K562 (cell line): ENCODE data around the gene DPT. TPM values are rescaled to one million over a fixed set of nuclear protein-coding genes. Genes with fewer than 3 reads are reported as not detected.

ENCODE experiments used
- ATAC-seq: fragments of 200-7000 bp; cut with Tn5 transposase; 3 replicates; pipeline ENCODE4 v1.9.1; 2020; ENCODE audit warnings: moderate library complexity
- BruUV-seq: library from RNA; stranded (reverse); fragments of 400-500 nt; replicated peaks from 2 replicates; lab custom pipeline; 2021; lab: Mats Ljungman, UMichigan
- CTCF ChIA-PET: fragments of 300-600 bp; formaldehyde crosslinking; extraction: SDS; loops from one replicate; lab custom pipeline; 2021; ENCODE audit warnings: low intra/inter-chr PET ratio; lab: Yijun Ruan, JAX
- POLR2A ChIA-PET: fragments of 300-600, 350-650 bp; sonication (Branson Sonifier 250); formaldehyde crosslinking; extraction: SDS; loops from one replicate; lab custom pipeline; 2021; ENCODE audit warnings: antibody characterized with exemption, inconsistent platforms; lab: Yijun Ruan, JAX
- DNase-seq, 4 experiments: peaks; one replicate each; pipeline versions ENCODE4 v3.0.0 to v3.0.0-alpha.2; 2011 to 2018; ENCODE audit warnings: low spot score in 3 of 4, mixed read lengths in 3 of 4; ENCODE audit errors: extremely low read depth in 1 of 4
- FAIRE-seq: peaks from 2 replicates; lab custom pipeline; 2011; peaks lifted over from hg19 to GRCh38; lab: Jason Lieb, UNC
- H2AFZ ChIP-seq: 2 replicates; pipeline ENCODE4 v1.6.0; 2011; ENCODE audit warnings: low read depth, low read length, control low read depth, inconsistent platforms
- H3K27ac ChIP-seq: fragments of 200-600 bp; 3 replicates; pipeline ENCODE4 v1.8.0; 2011; ENCODE audit warnings: low read depth, mild to moderate bottlenecking, control low read depth, inconsistent platforms, low read length, moderate library complexity, mixed read lengths; ENCODE audit errors: extremely low read depth
- H3K27me3 ChIP-seq, 2 experiments: fragments of 300-600 bp in 1 of 2; 2 replicates in 1 of 2; 3 replicates in 1 of 2; pipeline versions ENCODE4 v1.6.0 to v1.8.0; 2011; ENCODE audit warnings: inconsistent platforms in 2 of 2, low read length in 2 of 2, mild to moderate bottlenecking in 1 of 2, mixed read lengths in 1 of 2, moderate library complexity in 1 of 2; ENCODE audit not compliant: control insufficient read depth in 2 of 2, insufficient read depth in 2 of 2
- H3K36me3 ChIP-seq: fragments of 300-600 bp; 3 replicates; pipeline ENCODE4 v1.8.0; 2011; ENCODE audit warnings: mild to moderate bottlenecking, low read length, inconsistent platforms; ENCODE audit not compliant: control insufficient read depth, insufficient read depth
- H3K4me1 ChIP-seq, 2 experiments: fragments of 200-600 bp in 1 of 2; replicated peaks in 1 of 2; 2 replicates in 1 of 2; 3 replicates in 1 of 2; pipeline versions ENCODE4 v1.5.1 to v1.8.0; 2011; ENCODE audit warnings: inconsistent platforms in 2 of 2, low read length in 2 of 2, mild to moderate bottlenecking in 1 of 2, mixed read lengths in 1 of 2, moderate library complexity in 1 of 2; ENCODE audit not compliant: control insufficient read depth in 2 of 2, insufficient read depth in 2 of 2
- H3K4me2 ChIP-seq: 2 replicates; pipeline ENCODE4 v1.6.1; 2011; ENCODE audit warnings: low read length, control low read depth, inconsistent platforms, mixed read lengths; ENCODE audit not compliant: insufficient read depth
- H3K4me3 ChIP-seq: fragments of 200-600 bp; sonication (generic), shearing (Covaris generic); 2 replicates; pipeline ENCODE4 v1.5.1; 2016; ENCODE audit warnings: control low read depth, inconsistent platforms
- H3K79me2 ChIP-seq: fragments of 200-600 bp; 3 replicates; pipeline ENCODE4 v1.8.0; 2011; ENCODE audit warnings: low read length, inconsistent platforms; ENCODE audit not compliant: control insufficient read depth, insufficient read depth
- H3K9ac ChIP-seq, 2 experiments: 2 replicates each; pipeline versions ENCODE4 v1.6.0 to v1.6.1; 2011; ENCODE audit warnings: low read depth in 2 of 2, low read length in 2 of 2, control low read depth in 1 of 2, inconsistent platforms in 1 of 2, mild to moderate bottlenecking in 1 of 2, mixed read lengths in 1 of 2; ENCODE audit not compliant: insufficient read depth in 1 of 2
- H3K9me1 ChIP-seq: one replicate; pipeline ENCODE4 v1.6.0; 2011; ENCODE audit warnings: inconsistent platforms, mild to moderate bottlenecking, low read length, moderate library complexity; ENCODE audit not compliant: control insufficient read depth, insufficient read depth
- H3K9me3 ChIP-seq: replicated peaks from 2 replicates; pipeline ENCODE4 v1.5.1; 2011; ENCODE audit warnings: low read depth, low read length, inconsistent platforms; ENCODE audit not compliant: control insufficient read depth, insufficient read depth
- H4K20me1 ChIP-seq: replicated peaks from 2 replicates; pipeline ENCODE4 v1.6.1; 2011; ENCODE audit warnings: low read length, inconsistent platforms, mixed read lengths; ENCODE audit not compliant: control insufficient read depth, insufficient read depth
- CBFA2T2 ChIP-seq: fragments of 450-650 bp; conservative IDR thresholded peaks from 2 replicates; pipeline ENCODE4 v1.6.1; 2017; ENCODE audit warnings: mild to moderate bottlenecking
- CBX8 ChIP-seq: fragments of 200-600 bp; sonication (generic); IDR thresholded peaks from 2 replicates; pipeline ENCODE4 v1.6.1; 2012; ENCODE audit warnings: borderline replicate concordance, mixed run types, low read depth, mild to moderate bottlenecking, moderate library complexity, mixed read lengths, low read length, control low read depth, inconsistent platforms; ENCODE audit not compliant: poor library complexity, severe bottlenecking; ENCODE audit errors: extremely low read depth
- DDX20 ChIP-seq: fragments of 450-650 bp; IDR thresholded peaks from 2 replicates; pipeline ENCODE4 v1.6.1; 2016; ENCODE audit warnings: missing genetic modification characterization, low read depth, mild to moderate bottlenecking, missing compliant biosample characterization, moderate library complexity
- DIDO1 ChIP-seq: fragments of 450-650 bp; IDR thresholded peaks from 2 replicates; pipeline ENCODE4 v1.6.1; 2016; ENCODE audit warnings: low read depth, missing biosample characterization, missing genetic modification characterization
- POU5F1 ChIP-seq: fragments of 150-350 bp; IDR thresholded peaks from 2 replicates; pipeline ENCODE4 v1.6.1; 2014; ENCODE audit warnings: borderline replicate concordance, low read length, low read depth, mild to moderate bottlenecking; ENCODE audit not compliant: partially characterized antibody
- XRCC5 ChIP-seq: fragments of 200-400 bp; formaldehyde crosslinking; IDR thresholded peaks from 2 replicates; pipeline ENCODE4 v1.6.1; 2017; ENCODE audit warnings: low read depth, mild to moderate bottlenecking, low read length
- ZNF324 ChIP-seq: fragments of 250-450 bp; sonication (Bioruptor Pico); IDR thresholded peaks from 2 replicates; pipeline ENCODE4 v1.4.0; 2020; ENCODE audit warnings: mild to moderate bottlenecking
- WGBS: fragments of 100-300 bp; shearing (Covaris generic); methylation state at CpG from one replicate; pipeline ENCODE4 v1.1.6; 2016; ENCODE audit warnings: low coverage, mixed read lengths; ENCODE audit not compliant: insufficient coverage; ENCODE audit errors: missing lambda C conversion rate; 5-methylcytosine and 5-hydroxymethylcytosine counted together
- in situ Hi-C: fragments of 300-500 bp; cut with MboI; formaldehyde crosslinking; loops from 4 replicates; pipeline ENCODE4 v1.15.0; 2018; ENCODE audit warnings: inconsistent platforms, mixed read lengths
- intact Hi-C: fragments of 100-400 bp; cut with micrococcal nuclease; formaldehyde crosslinking; loops from 2 replicates; pipeline ENCODE4 v1.14.2; 2022
- polyA plus RNA-seq, 8 experiments: library from polyadenylated mRNA; depleted of rRNA in 4 of 8; stranded (reverse) in 5 of 8; unstranded in 3 of 8; fragments of >200 nt; fragmentation: Nextera tagmentation in 2 of 8; fragmentation: Illumina TruSeq in 1 of 8; extraction: Ambion mirVana in 2 of 8; extraction: Trizol in 1 of 8; gene quantifications; 2 replicates each; pipeline versions ENCODE4 v1.2.1 to v1.2.3, GENCODE V29; 2011 to 2014; ENCODE audit warnings: inconsistent platforms in 1 of 8, missing spikeins in 1 of 8
- total RNA-seq, 7 experiments: library from RNA; depleted of rRNA in 6 of 7; stranded (reverse); fragments of >200 nt in 6 of 7; fragmentation: Illumina TruSeq in 2 of 7; extraction: Trizol in 2 of 7; gene quantifications; 2 replicates each; pipeline versions ENCODE4 v1.2.1 to v1.2.3, GENCODE V29; 2011 to 2021; ENCODE audit warnings: low replicate concordance in 1 of 7
- TF ChIP-seq, protein P1 (sequence below): fragments of 450-650 bp; IDR thresholded peaks from 2 replicates; pipeline ENCODE4 v1.6.1; 2016; ENCODE audit warnings: low read depth, mild to moderate bottlenecking, moderate library complexity
- TF ChIP-seq, protein P2 (sequence below): fragments of 250-450 bp; sonication (Bioruptor Pico); IDR thresholded peaks from 2 replicates; pipeline ENCODE4 v1.4.0; 2020; ENCODE audit warnings: mild to moderate bottlenecking, moderate library complexity
- TF ChIP-seq, protein P3 (sequence below): sonication (generic); IDR thresholded peaks from 2 replicates; pipeline ENCODE4 v1.6.1; 2016
- TF ChIP-seq, protein P4 (sequence below): IDR thresholded peaks from 2 replicates; pipeline ENCODE4 v1.6.1; 2011; ENCODE audit warnings: borderline replicate concordance, low read depth, mild to moderate bottlenecking, moderate library complexity, low read length; ENCODE audit not compliant: insufficient read depth, poor library complexity, severe bottlenecking

The DPT gene
- total and polyA plus RNA-seq, 9 of the 15 experiments (the other 6 are each of a cell fraction or from before 2014, with no cell fraction given), result not detected

DNA sequence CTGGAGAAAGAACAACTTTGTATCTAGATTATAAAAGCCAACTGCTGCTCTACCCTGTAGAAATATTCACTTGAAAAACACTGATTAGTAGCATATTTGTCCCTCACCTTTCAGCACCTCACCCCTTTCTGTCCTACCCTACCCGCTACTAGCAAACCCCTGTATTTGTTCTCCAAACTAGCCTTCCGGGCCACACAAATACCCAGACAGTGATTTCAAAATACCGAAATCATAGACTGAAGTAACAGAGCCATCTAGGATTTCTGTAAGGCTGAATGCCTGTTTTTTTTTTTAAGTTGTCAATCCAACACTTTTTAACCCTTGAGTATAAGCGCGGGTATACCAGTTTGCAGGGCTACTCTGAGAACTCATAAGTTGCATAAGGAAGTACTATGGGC, 398 bp upstream of the DPT start:
- H3K27me3 ChIP-seq, result peaks cover 5 to 24% of the 10 kb centered on the region in 2 experiments
- DNase-seq (no peak), ATAC-seq (no peak), FAIRE-seq (no peak)
- intact Hi-C loops (no loop called here), in situ Hi-C loops (no loop called here)
- no peaks in the 10 kb centered on the region for H3K36me3 ChIP-seq
- ChIA-PET POLR2A (no interaction called here), CTCF (no interaction called here)
- no TSS peak for BruUV-seq
- no peak overlapping the region for H3K27ac ChIP-seq
- no peaks in the 10 kb centered on the region for H3K9me3 ChIP-seq
- H3K4me1 ChIP-seq, result no peaks in the 10 kb centered on the region
- WGBS, result 0% methylated on average over 5 of the region's 5 CpGs
- H4K20me1 ChIP-seq, result no peaks in the 10 kb centered on the region
- TF ChIP-seq CBX8 (no peak), POU5F1 (no peak), ZNF324 (CRISPR knock-in tag) (no peak), DIDO1 (tag) (no peak), DDX20 (no peak), CBFA2T2 (no peak), XRCC5 (no peak)
- TF ChIP-seq, protein P1, sequence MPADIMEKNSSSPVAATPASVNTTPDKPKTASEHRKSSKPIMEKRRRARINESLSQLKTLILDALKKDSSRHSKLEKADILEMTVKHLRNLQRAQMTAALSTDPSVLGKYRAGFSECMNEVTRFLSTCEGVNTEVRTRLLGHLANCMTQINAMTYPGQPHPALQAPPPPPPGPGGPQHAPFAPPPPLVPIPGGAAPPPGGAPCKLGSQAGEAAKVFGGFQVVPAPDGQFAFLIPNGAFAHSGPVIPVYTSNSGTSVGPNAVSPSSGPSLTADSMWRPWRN, result no peak
- TF ChIP-seq, protein P2, sequence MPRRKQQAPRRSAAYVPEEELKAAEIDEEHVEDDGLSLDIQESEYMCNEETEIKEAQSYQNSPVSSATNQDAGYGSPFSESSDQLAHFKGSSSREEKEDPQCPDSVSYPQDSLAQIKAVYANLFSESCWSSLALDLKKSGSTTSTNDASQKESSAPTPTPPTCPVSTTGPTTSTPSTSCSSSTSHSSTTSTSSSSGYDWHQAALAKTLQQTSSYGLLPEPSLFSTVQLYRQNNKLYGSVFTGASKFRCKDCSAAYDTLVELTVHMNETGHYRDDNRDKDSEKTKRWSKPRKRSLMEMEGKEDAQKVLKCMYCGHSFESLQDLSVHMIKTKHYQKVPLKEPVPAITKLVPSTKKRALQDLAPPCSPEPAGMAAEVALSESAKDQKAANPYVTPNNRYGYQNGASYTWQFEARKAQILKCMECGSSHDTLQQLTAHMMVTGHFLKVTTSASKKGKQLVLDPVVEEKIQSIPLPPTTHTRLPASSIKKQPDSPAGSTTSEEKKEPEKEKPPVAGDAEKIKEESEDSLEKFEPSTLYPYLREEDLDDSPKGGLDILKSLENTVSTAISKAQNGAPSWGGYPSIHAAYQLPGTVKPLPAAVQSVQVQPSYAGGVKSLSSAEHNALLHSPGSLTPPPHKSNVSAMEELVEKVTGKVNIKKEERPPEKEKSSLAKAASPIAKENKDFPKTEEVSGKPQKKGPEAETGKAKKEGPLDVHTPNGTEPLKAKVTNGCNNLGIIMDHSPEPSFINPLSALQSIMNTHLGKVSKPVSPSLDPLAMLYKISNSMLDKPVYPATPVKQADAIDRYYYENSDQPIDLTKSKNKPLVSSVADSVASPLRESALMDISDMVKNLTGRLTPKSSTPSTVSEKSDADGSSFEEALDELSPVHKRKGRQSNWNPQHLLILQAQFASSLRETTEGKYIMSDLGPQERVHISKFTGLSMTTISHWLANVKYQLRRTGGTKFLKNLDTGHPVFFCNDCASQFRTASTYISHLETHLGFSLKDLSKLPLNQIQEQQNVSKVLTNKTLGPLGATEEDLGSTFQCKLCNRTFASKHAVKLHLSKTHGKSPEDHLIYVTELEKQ (CRISPR knock-in tag), result no peak
- TF ChIP-seq, protein P3, sequence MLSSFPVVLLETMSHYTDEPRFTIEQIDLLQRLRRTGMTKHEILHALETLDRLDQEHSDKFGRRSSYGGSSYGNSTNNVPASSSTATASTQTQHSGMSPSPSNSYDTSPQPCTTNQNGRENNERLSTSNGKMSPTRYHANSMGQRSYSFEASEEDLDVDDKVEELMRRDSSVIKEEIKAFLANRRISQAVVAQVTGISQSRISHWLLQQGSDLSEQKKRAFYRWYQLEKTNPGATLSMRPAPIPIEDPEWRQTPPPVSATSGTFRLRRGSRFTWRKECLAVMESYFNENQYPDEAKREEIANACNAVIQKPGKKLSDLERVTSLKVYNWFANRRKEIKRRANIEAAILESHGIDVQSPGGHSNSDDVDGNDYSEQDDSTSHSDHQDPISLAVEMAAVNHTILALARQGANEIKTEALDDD, result no peak
- TF ChIP-seq, protein P4, sequence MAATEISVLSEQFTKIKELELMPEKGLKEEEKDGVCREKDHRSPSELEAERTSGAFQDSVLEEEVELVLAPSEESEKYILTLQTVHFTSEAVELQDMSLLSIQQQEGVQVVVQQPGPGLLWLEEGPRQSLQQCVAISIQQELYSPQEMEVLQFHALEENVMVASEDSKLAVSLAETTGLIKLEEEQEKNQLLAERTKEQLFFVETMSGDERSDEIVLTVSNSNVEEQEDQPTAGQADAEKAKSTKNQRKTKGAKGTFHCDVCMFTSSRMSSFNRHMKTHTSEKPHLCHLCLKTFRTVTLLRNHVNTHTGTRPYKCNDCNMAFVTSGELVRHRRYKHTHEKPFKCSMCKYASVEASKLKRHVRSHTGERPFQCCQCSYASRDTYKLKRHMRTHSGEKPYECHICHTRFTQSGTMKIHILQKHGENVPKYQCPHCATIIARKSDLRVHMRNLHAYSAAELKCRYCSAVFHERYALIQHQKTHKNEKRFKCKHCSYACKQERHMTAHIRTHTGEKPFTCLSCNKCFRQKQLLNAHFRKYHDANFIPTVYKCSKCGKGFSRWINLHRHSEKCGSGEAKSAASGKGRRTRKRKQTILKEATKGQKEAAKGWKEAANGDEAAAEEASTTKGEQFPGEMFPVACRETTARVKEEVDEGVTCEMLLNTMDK, result no peak
- H3K9ac ChIP-seq, result no peak overlapping the region
- no peak overlapping the region for H3K4me2 ChIP-seq
- no peaks in the 10 kb centered on the region for H3K9me1 ChIP-seq
- H3K79me2 ChIP-seq, result no peaks in the 10 kb centered on the region
- no peak overlapping the region for H3K4me3 ChIP-seq
- no peak overlapping the region for H2AFZ ChIP-seq
